ENCODE measurements around the gene XXYLT1. TPM values are rescaled to one million over a fixed set of nuclear protein-coding genes. Genes with fewer than 3 reads are reported as not detected.

Gene XXYLT1
- total RNA-seq, 1 donor from 2014 or later: 22.3 TPM

- Mint-ChIP-seq H3K27ac (ENCODE audit: unreplicated experiment) (peak overlapping the region; percentile 40), H3K4me1 (ENCODE audit: low read depth, unreplicated experiment) (peaks cover 46% of the 10 kb centered on the region), H3K27me3 (ENCODE audit: unreplicated experiment) (peaks cover 15% of the 10 kb centered on the region), H3K4me3 (ENCODE audit: unreplicated experiment) (peak overlapping the region; percentile 28), H3K36me3 (ENCODE audit: unreplicated experiment) (no peaks in the 10 kb centered on the region), H3K9me3 (ENCODE audit: unreplicated experiment) (peaks cover 19% of the 10 kb centered on the region)
- TF ChIP-seq, protein P1, sequence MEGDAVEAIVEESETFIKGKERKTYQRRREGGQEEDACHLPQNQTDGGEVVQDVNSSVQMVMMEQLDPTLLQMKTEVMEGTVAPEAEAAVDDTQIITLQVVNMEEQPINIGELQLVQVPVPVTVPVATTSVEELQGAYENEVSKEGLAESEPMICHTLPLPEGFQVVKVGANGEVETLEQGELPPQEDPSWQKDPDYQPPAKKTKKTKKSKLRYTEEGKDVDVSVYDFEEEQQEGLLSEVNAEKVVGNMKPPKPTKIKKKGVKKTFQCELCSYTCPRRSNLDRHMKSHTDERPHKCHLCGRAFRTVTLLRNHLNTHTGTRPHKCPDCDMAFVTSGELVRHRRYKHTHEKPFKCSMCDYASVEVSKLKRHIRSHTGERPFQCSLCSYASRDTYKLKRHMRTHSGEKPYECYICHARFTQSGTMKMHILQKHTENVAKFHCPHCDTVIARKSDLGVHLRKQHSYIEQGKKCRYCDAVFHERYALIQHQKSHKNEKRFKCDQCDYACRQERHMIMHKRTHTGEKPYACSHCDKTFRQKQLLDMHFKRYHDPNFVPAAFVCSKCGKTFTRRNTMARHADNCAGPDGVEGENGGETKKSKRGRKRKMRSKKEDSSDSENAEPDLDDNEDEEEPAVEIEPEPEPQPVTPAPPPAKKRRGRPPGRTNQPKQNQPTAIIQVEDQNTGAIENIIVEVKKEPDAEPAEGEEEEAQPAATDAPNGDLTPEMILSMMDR (IDR thresholded peaks at IDR 0.05; ENCODE audit: partially characterized antibody, unreplicated experiment): no peak
- no peak for DNase-seq
Measured at GRCh38 chr3:195251336-195252065, 19.5 kb downstream of the XXYLT1 start.

DNA sequence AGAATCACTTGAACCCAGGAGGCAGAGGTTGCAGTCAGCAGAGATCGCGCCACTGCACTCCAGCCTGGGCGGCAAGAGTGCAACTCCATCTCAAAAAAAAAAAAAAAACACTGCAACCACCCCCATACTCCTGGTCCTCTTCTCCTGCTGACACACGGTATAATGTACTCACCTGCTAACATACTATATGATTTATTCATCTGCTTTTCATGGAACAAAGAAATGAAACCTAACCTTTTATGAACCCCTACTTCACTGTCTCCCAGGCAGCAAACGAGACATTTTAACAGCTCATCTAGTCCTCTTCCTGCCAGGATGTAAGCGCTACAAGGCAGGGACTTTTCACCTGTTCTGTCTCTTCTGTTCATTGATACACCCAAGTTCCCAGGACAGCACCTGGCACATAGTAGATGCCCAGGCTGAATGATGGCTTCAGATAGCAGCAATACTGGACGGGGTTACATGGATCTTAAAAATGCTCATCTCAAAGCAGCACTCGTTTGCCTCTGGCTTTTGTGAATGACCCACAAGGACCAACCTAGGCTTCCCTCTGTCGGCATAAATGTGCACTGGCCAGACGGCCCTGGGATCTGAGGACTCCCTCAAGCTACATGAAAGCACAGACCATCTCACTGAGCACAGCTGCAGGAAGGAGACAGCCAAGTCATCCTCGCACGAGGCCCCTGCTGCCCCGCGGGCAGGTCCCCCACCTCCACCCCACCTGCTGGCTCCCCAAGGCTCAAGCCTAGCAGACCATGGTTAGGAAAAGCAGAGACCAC, 20.3 kb downstream of the XXYLT1 start:
- Mint-ChIP-seq H3K9me3 (ENCODE audit: unreplicated experiment) (peaks cover 18% of the 10 kb centered on the region), H3K27ac (ENCODE audit: unreplicated experiment) (peak overlapping the region; percentile 30), H3K4me3 (ENCODE audit: unreplicated experiment) (peak overlapping the region; percentile 3), H3K4me1 (ENCODE audit: low read depth, unreplicated experiment) (peaks cover 55% of the 10 kb centered on the region), H3K36me3 (ENCODE audit: unreplicated experiment) (no peaks in the 10 kb centered on the region), H3K27me3 (ENCODE audit: unreplicated experiment) (peaks cover 18% of the 10 kb centered on the region)
- TF ChIP-seq, protein P1 (IDR thresholded peaks at IDR 0.05; ENCODE audit: partially characterized antibody, unreplicated experiment): no peak
- no peak for DNase-seq

GRCh38 chr3:195249858-195250464, 21.0 kb downstream of the XXYLT1 start:
- Mint-ChIP-seq H3K27me3 (ENCODE audit: unreplicated experiment) (peaks cover 18% of the 10 kb centered on the region), H3K4me1 (ENCODE audit: low read depth, unreplicated experiment) (peaks cover 54% of the 10 kb centered on the region), H3K36me3 (ENCODE audit: unreplicated experiment) (no peaks in the 10 kb centered on the region), H3K27ac (ENCODE audit: unreplicated experiment) (no peak overlapping the region), H3K4me3 (ENCODE audit: unreplicated experiment) (no peak overlapping the region), H3K9me3 (ENCODE audit: unreplicated experiment) (peaks cover 18% of the 10 kb centered on the region)
- TF ChIP-seq, protein P1 (IDR thresholded peaks at IDR 0.05; ENCODE audit: partially characterized antibody, unreplicated experiment): no peak
- no peak for DNase-seq

DNA sequence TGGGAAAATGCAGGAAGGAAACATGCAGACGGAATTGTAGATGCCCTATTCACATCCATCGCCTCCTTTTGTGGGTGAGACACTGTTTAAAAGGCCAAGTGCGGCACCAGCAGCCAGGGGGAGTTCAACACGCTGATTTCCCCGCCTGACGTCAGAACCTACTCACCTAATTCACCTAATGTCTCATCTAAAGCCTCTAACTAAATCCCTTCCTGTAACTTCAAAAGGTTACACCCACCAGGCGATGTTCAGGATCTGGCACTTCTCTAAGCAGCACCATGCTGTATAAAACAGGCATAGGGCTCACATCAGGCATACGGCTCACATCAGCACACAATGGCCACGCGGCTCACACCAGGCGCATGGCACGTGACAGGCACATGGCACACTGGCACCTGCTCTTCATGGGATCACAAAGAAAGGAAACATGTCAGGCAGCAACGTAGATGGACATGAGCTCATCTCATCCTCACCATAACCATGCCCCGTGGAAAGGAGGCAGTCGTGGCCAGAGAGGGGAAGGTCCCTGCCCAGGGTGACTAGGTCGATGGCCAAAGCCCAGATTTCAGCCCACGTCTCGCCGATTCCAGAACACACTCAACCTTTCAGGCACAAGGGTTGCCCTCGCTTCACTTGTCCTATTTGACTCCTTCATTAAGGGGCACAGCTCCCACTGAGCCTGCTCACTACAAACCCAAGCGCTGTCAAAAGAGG, 21.7 kb downstream of the XXYLT1 start:
- no peak overlapping the region for H3K4me3 Mint-ChIP-seq (ENCODE audit: unreplicated experiment)
- no peak for DNase-seq
- TF ChIP-seq, protein P1 (IDR thresholded peaks at IDR 0.05; ENCODE audit: partially characterized antibody, unreplicated experiment): no peak
- peaks cover 18% of the 10 kb centered on the region for H3K9me3 Mint-ChIP-seq (ENCODE audit: unreplicated experiment)
- H3K36me3 Mint-ChIP-seq (ENCODE audit: unreplicated experiment): no peaks in the 10 kb centered on the region
- peaks cover 14% of the 10 kb centered on the region for H3K27me3 Mint-ChIP-seq (ENCODE audit: unreplicated experiment)
- H3K27ac Mint-ChIP-seq (ENCODE audit: unreplicated experiment): no peak overlapping the region
- peaks cover 48% of the 10 kb centered on the region for H3K4me1 Mint-ChIP-seq (ENCODE audit: low read depth, unreplicated experiment)

All from glutamatergic neuron (in vitro differentiated cells).